Measurements from ENCODE around the gene DEFB125.
A peak's percentile ranks its signal among the peaks of the same experiment; 100 is the strongest.
"Not testable (repeated sequence)": the region's sequence is repeated elsewhere in the genome, so short reads cannot be mapped to it uniquely, and the experiment has no call there.

Gene DEFB125

DNA sequence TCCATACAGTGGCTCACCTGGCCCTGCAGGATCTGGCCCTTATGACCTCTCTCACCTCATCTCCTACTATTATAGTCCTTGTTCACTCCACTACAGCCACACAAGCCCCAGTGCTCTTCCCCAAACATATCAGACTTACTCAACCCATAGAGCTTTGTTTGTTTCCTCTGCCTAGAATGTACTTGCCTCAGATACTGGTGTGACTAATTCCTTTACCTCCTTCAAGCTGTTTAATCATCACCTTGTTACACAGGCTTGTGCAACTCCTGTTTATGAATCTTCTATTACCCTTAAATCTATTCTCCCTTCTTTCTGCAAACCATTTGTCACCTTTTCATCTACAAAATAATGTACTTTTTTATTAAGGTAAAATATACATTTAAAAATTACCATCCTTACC, 3.2 kb downstream of the DEFB125 start:
- TF ChIP-seq, protein P1, sequence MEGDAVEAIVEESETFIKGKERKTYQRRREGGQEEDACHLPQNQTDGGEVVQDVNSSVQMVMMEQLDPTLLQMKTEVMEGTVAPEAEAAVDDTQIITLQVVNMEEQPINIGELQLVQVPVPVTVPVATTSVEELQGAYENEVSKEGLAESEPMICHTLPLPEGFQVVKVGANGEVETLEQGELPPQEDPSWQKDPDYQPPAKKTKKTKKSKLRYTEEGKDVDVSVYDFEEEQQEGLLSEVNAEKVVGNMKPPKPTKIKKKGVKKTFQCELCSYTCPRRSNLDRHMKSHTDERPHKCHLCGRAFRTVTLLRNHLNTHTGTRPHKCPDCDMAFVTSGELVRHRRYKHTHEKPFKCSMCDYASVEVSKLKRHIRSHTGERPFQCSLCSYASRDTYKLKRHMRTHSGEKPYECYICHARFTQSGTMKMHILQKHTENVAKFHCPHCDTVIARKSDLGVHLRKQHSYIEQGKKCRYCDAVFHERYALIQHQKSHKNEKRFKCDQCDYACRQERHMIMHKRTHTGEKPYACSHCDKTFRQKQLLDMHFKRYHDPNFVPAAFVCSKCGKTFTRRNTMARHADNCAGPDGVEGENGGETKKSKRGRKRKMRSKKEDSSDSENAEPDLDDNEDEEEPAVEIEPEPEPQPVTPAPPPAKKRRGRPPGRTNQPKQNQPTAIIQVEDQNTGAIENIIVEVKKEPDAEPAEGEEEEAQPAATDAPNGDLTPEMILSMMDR (IDR thresholded peaks at IDR 0.05; ENCODE audit: poor library complexity, severe bottlenecking) = no peak
- ATAC-seq (ENCODE audit: low read depth) (peak; percentile 81), DNase-seq (ENCODE audit: low spot score) (no peak)
- H3K9me3 ChIP-seq (ENCODE audit: severe bottlenecking) = peaks cover 3% of the 10 kb centered on the region
- H3K4me3 ChIP-seq (ENCODE audit: severe bottlenecking) = no peak overlapping the region
- H3K27me3 ChIP-seq (ENCODE audit: insufficient read depth, poor library complexity, severe bottlenecking) = peaks cover 17% of the 10 kb centered on the region
- H3K4me1 ChIP-seq (ENCODE audit: insufficient read depth, poor library complexity, severe bottlenecking) = no peaks in the 10 kb centered on the region
- no peaks in the 10 kb centered on the region for H3K36me3 ChIP-seq (ENCODE audit: low read depth)
- H3K27ac ChIP-seq (ENCODE audit: poor library complexity, severe bottlenecking) = no peak overlapping the region

DNA sequence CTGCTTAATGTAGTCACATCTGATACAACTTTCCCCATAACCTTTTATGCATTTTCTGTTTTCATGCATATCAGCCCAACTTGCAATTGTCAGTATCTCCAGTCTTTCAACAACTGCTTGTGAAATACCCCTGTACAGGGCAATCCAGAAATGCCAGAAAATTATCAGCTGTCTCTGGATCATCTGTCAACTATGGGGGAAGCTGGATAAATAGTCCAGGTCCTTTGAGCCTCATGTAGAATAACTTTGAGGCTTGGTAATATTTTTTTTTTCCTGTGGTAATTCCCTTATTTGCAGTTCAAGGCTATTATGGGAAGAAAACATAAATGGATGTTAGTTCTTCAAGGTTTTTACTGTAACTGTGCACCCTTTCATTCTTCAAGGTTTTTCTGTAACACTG, 6.2 kb downstream of the DEFB125 start:
- H3K4me1 ChIP-seq (ENCODE audit: insufficient read depth, poor library complexity, severe bottlenecking) = no peaks in the 10 kb centered on the region
- no peak overlapping the region for H3K4me3 ChIP-seq (ENCODE audit: severe bottlenecking)
- ATAC-seq (ENCODE audit: low read depth) (no peak), DNase-seq (ENCODE audit: low spot score) (no peak)
- H3K9me3 ChIP-seq (ENCODE audit: severe bottlenecking) = peaks cover 3% of the 10 kb centered on the region
- no peak overlapping the region for H3K27ac ChIP-seq (ENCODE audit: poor library complexity, severe bottlenecking)
- TF ChIP-seq, protein P1 (IDR thresholded peaks at IDR 0.05; ENCODE audit: poor library complexity, severe bottlenecking) = no peak
- peaks cover 11% of the 10 kb centered on the region for H3K27me3 ChIP-seq (ENCODE audit: insufficient read depth, poor library complexity, severe bottlenecking)
- no peaks in the 10 kb centered on the region for H3K36me3 ChIP-seq (ENCODE audit: low read depth)

DNA sequence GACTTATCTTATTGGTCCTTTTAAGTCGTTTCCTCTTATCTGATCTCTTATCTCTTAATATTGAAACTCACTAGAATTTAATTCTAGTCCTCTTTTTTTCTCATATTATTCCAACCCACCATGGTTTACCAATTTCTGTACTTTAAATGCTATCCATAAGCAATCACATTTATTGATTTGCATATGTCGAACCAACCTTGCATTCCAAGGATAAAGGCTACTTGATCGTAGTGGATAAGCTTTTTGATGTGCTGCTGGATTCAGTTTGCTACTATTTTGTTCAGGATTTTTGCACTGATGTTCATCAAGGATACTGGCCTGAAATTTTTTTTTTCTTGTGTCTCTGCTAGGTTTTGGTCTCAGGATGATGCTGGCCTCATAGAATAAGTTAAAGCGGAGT, 7.7 kb downstream of the DEFB125 start:
- Histone ChIP-seq H3K9me3 (ENCODE audit: severe bottlenecking) (peaks cover 3% of the 10 kb centered on the region), H3K4me1 (ENCODE audit: insufficient read depth, poor library complexity, severe bottlenecking) (no peaks in the 10 kb centered on the region), H3K4me3 (ENCODE audit: severe bottlenecking) (no peak overlapping the region), H3K27me3 (ENCODE audit: insufficient read depth, poor library complexity, severe bottlenecking) (peaks cover 6% of the 10 kb centered on the region), H3K36me3 (ENCODE audit: low read depth) (no peaks in the 10 kb centered on the region), H3K27ac (ENCODE audit: poor library complexity, severe bottlenecking) (no peak overlapping the region)
- ATAC-seq (ENCODE audit: low read depth) = no peak
- TF ChIP-seq, protein P1 (IDR thresholded peaks at IDR 0.05; ENCODE audit: poor library complexity, severe bottlenecking) = no peak
- no peak for DNase-seq (ENCODE audit: low spot score)

DNA sequence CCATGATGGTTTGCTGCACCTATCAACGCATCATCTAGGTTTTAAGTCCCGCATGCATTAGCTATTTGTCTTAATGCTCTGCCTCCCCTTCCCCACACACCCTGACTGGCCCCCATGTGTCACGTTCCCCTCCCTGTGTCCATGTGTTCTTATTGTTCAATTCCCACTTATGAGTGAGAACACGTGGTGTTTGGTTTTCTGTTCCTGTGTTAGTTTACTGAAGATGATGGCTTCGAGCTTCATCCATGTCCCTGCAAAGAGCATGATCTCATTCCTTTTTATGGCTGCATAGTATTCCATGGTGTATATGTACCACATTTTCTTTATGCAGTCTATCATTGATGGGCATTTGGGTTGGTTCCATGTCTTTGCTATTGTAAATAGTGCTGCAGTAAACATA, 10.2 kb downstream of the DEFB125 start:
- not testable (repeated sequence) for H3K27ac ChIP-seq (ENCODE audit: poor library complexity, severe bottlenecking); H3K4me1 ChIP-seq (ENCODE audit: insufficient read depth, poor library complexity, severe bottlenecking); DNase-seq (ENCODE audit: low spot score); H3K9me3 ChIP-seq (ENCODE audit: severe bottlenecking); H3K4me3 ChIP-seq (ENCODE audit: severe bottlenecking); H3K36me3 ChIP-seq (ENCODE audit: low read depth); ATAC-seq (ENCODE audit: low read depth); H3K27me3 ChIP-seq (ENCODE audit: insufficient read depth, poor library complexity, severe bottlenecking)

DNA sequence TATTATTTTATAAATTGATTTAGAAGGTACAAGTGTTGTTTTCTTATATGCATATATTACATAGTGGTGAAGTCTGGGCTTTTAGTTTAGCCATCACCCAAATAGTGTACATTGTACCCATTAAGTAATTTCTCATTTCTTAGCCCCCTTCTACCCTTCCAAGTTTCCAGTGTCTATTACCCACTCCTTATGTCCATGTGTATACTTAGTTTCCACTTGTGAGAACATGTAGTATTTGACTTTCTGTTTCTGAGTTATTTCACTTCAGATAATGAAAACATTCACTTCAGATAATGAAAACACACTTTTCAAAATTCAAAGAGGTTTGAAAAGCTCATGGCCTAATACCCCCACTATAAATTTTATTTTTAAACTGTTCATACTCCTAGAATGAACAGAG, 14.5 kb downstream of the DEFB125 start:
- H3K27me3 ChIP-seq (ENCODE audit: insufficient read depth, poor library complexity, severe bottlenecking) = peaks cover 34% of the 10 kb centered on the region
- TF ChIP-seq, protein P1 (IDR thresholded peaks at IDR 0.05; ENCODE audit: poor library complexity, severe bottlenecking) = no peak

More for the DNA sequence above, 14.5 kb downstream of the DEFB125 start:
- no peaks in the 10 kb centered on the region for H3K4me1 ChIP-seq (ENCODE audit: insufficient read depth, poor library complexity, severe bottlenecking)
- H3K9me3 ChIP-seq (ENCODE audit: severe bottlenecking) = no peaks in the 10 kb centered on the region
- no peak overlapping the region for H3K4me3 ChIP-seq (ENCODE audit: severe bottlenecking)
- no peaks in the 10 kb centered on the region for H3K36me3 ChIP-seq (ENCODE audit: low read depth)
- DNase-seq (ENCODE audit: low spot score) (no peak), ATAC-seq (ENCODE audit: low read depth) (no peak)
- H3K27ac ChIP-seq (ENCODE audit: poor library complexity, severe bottlenecking) = no peak overlapping the region

Measured in RWPE2 (cell line).